GM23338 (cell line): ENCODE measurements around the gene RTL1. TPM values are rescaled to one million over a fixed set of nuclear protein-coding genes. Genes with fewer than 3 reads are reported as not detected.

ENCODE experiments used
- CREB1 ChIP-seq: fragments of 250-450 bp; sonication (Bioruptor Pico); IDR thresholded peaks from 2 replicates; pipeline ENCODE4 v1.5.0; 2020; ENCODE audit warnings: low read depth, mild to moderate bottlenecking, moderate library complexity
- CTCF ChIP-seq, 2 experiments: fragments of 200-600 bp in 1 of 2; sonication (generic) in 1 of 2; conservative IDR thresholded peaks; 2 replicates each; pipeline versions ENCODE4 v1.5.1 to v1.6.1; 2016 to 2017; ENCODE audit warnings: antibody characterized with exemption in 2 of 2, low read depth in 2 of 2, mild to moderate bottlenecking in 2 of 2, moderate library complexity in 1 of 2
- ETS1 ChIP-seq: IDR thresholded peaks from 2 replicates; pipeline ENCODE4 v1.6.1; 2016; ENCODE audit warnings: antibody characterized with exemption
- EZH2 ChIP-seq: fragments of 200-600 bp; sonication (generic); IDR thresholded peaks from one replicate; pipeline ENCODE4 v1.8.0; 2017; ENCODE audit warnings: antibody characterized with exemption, mild to moderate bottlenecking, low read depth; ENCODE audit not compliant: unreplicated experiment
- EZH2phosphoT487 ChIP-seq: fragments of 200-600 bp; sonication (generic); IDR thresholded peaks from one replicate; pipeline ENCODE4 v1.8.1; 2018; ENCODE audit warnings: antibody characterized with exemption; ENCODE audit not compliant: unreplicated experiment
- JUNB ChIP-seq: IDR thresholded peaks from one replicate; pipeline ENCODE4 v1.6.1; 2016; ENCODE audit warnings: antibody characterized with exemption; ENCODE audit not compliant: unreplicated experiment
- NANOG ChIP-seq: IDR thresholded peaks from 2 replicates; pipeline ENCODE4 v1.6.1; 2016; ENCODE audit warnings: antibody characterized with exemption, borderline replicate concordance
- POLR2AphosphoS5 ChIP-seq: IDR thresholded peaks from 2 replicates; pipeline ENCODE4 v1.6.1; 2016; ENCODE audit warnings: antibody characterized with exemption, low read depth
- REST ChIP-seq: IDR thresholded peaks from one replicate; pipeline ENCODE4 v1.6.1; 2018; ENCODE audit warnings: antibody characterized with exemption; ENCODE audit not compliant: unreplicated experiment
- STAT1 ChIP-seq: IDR thresholded peaks from one replicate; pipeline ENCODE4 v1.6.1; 2016; ENCODE audit warnings: antibody characterized with exemption; ENCODE audit not compliant: unreplicated experiment
- ZNF114 ChIP-seq: fragments of 250-450 bp; sonication (Bioruptor Pico); IDR thresholded peaks from 2 replicates; pipeline ENCODE4 v1.5.0; 2020; ENCODE audit warnings: mild to moderate bottlenecking, moderate library complexity
- ZNF462 ChIP-seq: fragments of 250-450 bp; sonication (Bioruptor Pico); IDR thresholded peaks from 2 replicates; pipeline ENCODE4 v1.5.0; 2020; ENCODE audit warnings: mild to moderate bottlenecking, moderate library complexity
- polyA plus RNA-seq: library from polyadenylated mRNA; unstranded; fragments of >200 nt; fragmentation: Nextera tagmentation; extraction: Ambion mirVana; gene quantifications from 2 replicates; pipeline ENCODE4 v1.2.1, GENCODE V29; 2016
- total RNA-seq: library from RNA; depleted of rRNA; stranded (reverse); fragments of >200 nt; shearing (Covaris generic); gene quantifications from 2 replicates; pipeline ENCODE4 v1.2.3, GENCODE V29; 2014

RTL1 gene
- total and polyA plus RNA-seq, 2 experiments from 2014 or later, result not detected

GRCh38 chr14:100881211-100882025 is 22.1 kb downstream of the RTL1 start (continued):
- TF ChIP-seq ZNF462 (CRISPR knock-in tag), result no peak
- no peak for TF ChIP-seq EZH2
- TF ChIP-seq CREB1, result no peak
- no peak for TF ChIP-seq REST
- no peak for TF ChIP-seq ETS1
- TF ChIP-seq NANOG, result no peak
- TF ChIP-seq POLR2AphosphoS5, result no peak
- TF ChIP-seq CTCF (conservative IDR thresholded peaks at IDR 0.05; ENCODE audit: low read depth in 2 of 2), result no peak
- TF ChIP-seq EZH2phosphoT487, result no peak
- no peak for TF ChIP-seq ZNF114 (CRISPR knock-in tag)
- TF ChIP-seq JUNB, result no peak
- no peak for TF ChIP-seq STAT1
